Regular cardiac myocyte (primary cell): Measurements from ENCODE around the gene BAK1. TPM values are rescaled to one million over a fixed set of nuclear protein-coding genes. Genes with fewer than 3 reads are reported as not detected.

ENCODE experiments used
- total RNA-seq: library from RNA; depleted of rRNA; stranded (reverse); fragments of >200 nt; gene quantifications from 2 replicates; pipeline ENCODE4 v1.2.3, GENCODE V29; 2014

Gene BAK1
- total RNA-seq = 11.8 and 15.3 TPM in 2 replicates

GRCh38 chr6:33579828-33580714 lies at the start of gene BAK1:
Gene BAK1 (minus strand): TSS chr6:33580276. CDS start chr6:33577604, 2,672 bp downstream.

GRCh38 chr6:33620856-33621710 lies 41.0 kb upstream of the BAK1 start, which contains the start of gene ITPR3:
Gene ITPR3 (plus strand): TSS chr6:33621322. CDS start chr6:33621603, 281 bp downstream.

Other genes with a start within 250 kb of the BAK1 start
- 5.9 and 52.1 TPM in 2 replicates for gene KIFC1, start 188.5 kb downstream of the BAK1 start, total RNA-seq
- 14.8 and 32.4 TPM in 2 replicates for gene PHF1, start 169.3 kb downstream of the BAK1 start, total RNA-seq
- gene CUTA, start 162.2 kb downstream of the BAK1 start, total RNA-seq = 87.4 and 143 TPM in 2 replicates
- 2.7 and 2.8 TPM in 2 replicates for gene SYNGAP1, start 160.2 kb downstream of the BAK1 start, total RNA-seq
- gene ZBTB9, start 125.7 kb downstream of the BAK1 start, total RNA-seq = 3.7 and 7.1 TPM in 2 replicates
- gene ITPR3, start 41.0 kb upstream of the BAK1 start, total RNA-seq = 9.0 and 10.4 TPM in 2 replicates
- gene UQCC2, start 131.4 kb upstream of the BAK1 start, total RNA-seq = 17.8 and 32.0 TPM in 2 replicates
- under 0.01 and 0.28 TPM in 2 replicates for gene IP6K3, start 166.6 kb upstream of the BAK1 start, total RNA-seq
- 41.4 and 54.1 TPM in 2 replicates for gene LEMD2, start 208.9 kb upstream of the BAK1 start, total RNA-seq
- not detected in 2 replicates for gene MLN, start 223.7 kb upstream of the BAK1 start, total RNA-seq